ENCODE measurements around the gene CASTOR1.

The CASTOR1 gene

GRCh38 chr22:30310881-30311771 lies 21.8 kb upstream of the CASTOR1 start:
- Histone ChIP-seq H3K4ac (ENCODE audit: low read depth, low read length) (no peak overlapping the region), H3K27me3 (ENCODE audit: insufficient read depth, low read length, poor library complexity) (no peaks in the 10 kb centered on the region), H3K9ac (ENCODE audit: low read length) (no peak overlapping the region), H3K4me1 (ENCODE audit: control insufficient read depth, low read depth, low read length) (peaks cover 3% of the 10 kb centered on the region), H3K23ac (ENCODE audit: low read length) (no peak overlapping the region), H3K36me3 (ENCODE audit: control insufficient read depth, insufficient read depth, low read length) (no peaks in the 10 kb centered on the region), H2BK120ac (ENCODE audit: low read depth, low read length) (no peak overlapping the region), H3K18ac (ENCODE audit: low read length) (no peak overlapping the region), H4K8ac (ENCODE audit: low read depth, low read length) (no peak overlapping the region), H4K5ac (ENCODE audit: low read length) (no peak overlapping the region), H3K27ac (ENCODE audit: low read depth, low read length) (no peak overlapping the region), H2BK5ac (ENCODE audit: low read length) (no peak overlapping the region), H3K56ac (ENCODE audit: low read length) (no peak overlapping the region), H3K4me3 (ENCODE audit: low read length) (no peak overlapping the region), H2BK15ac (replicated peaks; ENCODE audit: low read depth) (no peak overlapping the region), H2AK5ac (ENCODE audit: low read length) (no peak overlapping the region), H3K79me2 (ENCODE audit: control insufficient read depth, insufficient read depth, low read length) (no peaks in the 10 kb centered on the region), H3K4me2 (ENCODE audit: low read length) (no peak overlapping the region), H3K79me1 (ENCODE audit: low read length) (no peaks in the 10 kb centered on the region)
- WGBS (ENCODE audit: extremely low coverage, insufficient coverage, low lambda C conversion rate) = no CpG with 5 or more reads among the region's 8 CpGs
- DNase-seq = no peak

- H3K56ac ChIP-seq (ENCODE audit: low read length) = no peak overlapping the region
- no peaks in the 10 kb centered on the region for H3K79me2 ChIP-seq (ENCODE audit: control insufficient read depth, insufficient read depth, low read length)
- H3K27ac ChIP-seq (ENCODE audit: low read depth, low read length) = no peak overlapping the region
- H2BK15ac ChIP-seq (replicated peaks; ENCODE audit: low read depth) = no peak overlapping the region
- no peak overlapping the region for H3K4me2 ChIP-seq (ENCODE audit: low read length)
- no peaks in the 10 kb centered on the region for H3K36me3 ChIP-seq (ENCODE audit: control insufficient read depth, insufficient read depth, low read length)
- H2AK5ac ChIP-seq (ENCODE audit: low read length) = no peak overlapping the region
- H4K5ac ChIP-seq (ENCODE audit: low read length) = no peak overlapping the region
- H3K9ac ChIP-seq (ENCODE audit: low read length) = no peak overlapping the region
- no peak overlapping the region for H3K18ac ChIP-seq (ENCODE audit: low read length)
- no peak for DNase-seq
- no CpG with 5 or more reads among the region's 7 CpGs for WGBS (ENCODE audit: extremely low coverage, insufficient coverage, low lambda C conversion rate)
- no peak overlapping the region for H2BK120ac ChIP-seq (ENCODE audit: low read depth, low read length)
- no peak overlapping the region for H3K23ac ChIP-seq (ENCODE audit: low read length)
- H4K8ac ChIP-seq (ENCODE audit: low read depth, low read length) = no peak overlapping the region
- no peaks in the 10 kb centered on the region for H3K79me1 ChIP-seq (ENCODE audit: low read length)
- no peak overlapping the region for H3K4ac ChIP-seq (ENCODE audit: low read depth, low read length)
- peaks cover 3% of the 10 kb centered on the region for H3K4me1 ChIP-seq (ENCODE audit: control insufficient read depth, low read depth, low read length)
- no peaks in the 10 kb centered on the region for H3K27me3 ChIP-seq (ENCODE audit: insufficient read depth, low read length, poor library complexity)
- H2BK5ac ChIP-seq (ENCODE audit: low read length) = no peak overlapping the region
- H3K4me3 ChIP-seq (ENCODE audit: low read length) = no peak overlapping the region
Measured at GRCh38 chr22:30309951-30310741, 20.8 kb upstream of the CASTOR1 start.

- Histone ChIP-seq H3K4me1 (ENCODE audit: control insufficient read depth, low read depth, low read length) (peaks cover 3% of the 10 kb centered on the region), H3K36me3 (ENCODE audit: control insufficient read depth, insufficient read depth, low read length) (no peaks in the 10 kb centered on the region), H3K56ac (ENCODE audit: low read length) (no peak overlapping the region), H4K5ac (ENCODE audit: low read length) (no peak overlapping the region), H3K4me3 (ENCODE audit: low read length) (no peak overlapping the region), H3K4me2 (ENCODE audit: low read length) (no peak overlapping the region), H3K18ac (ENCODE audit: low read length) (no peak overlapping the region), H2BK15ac (replicated peaks; ENCODE audit: low read depth) (no peak overlapping the region), H3K27ac (ENCODE audit: low read depth, low read length) (no peak overlapping the region), H4K8ac (ENCODE audit: low read depth, low read length) (no peak overlapping the region), H3K27me3 (ENCODE audit: insufficient read depth, low read length, poor library complexity) (no peaks in the 10 kb centered on the region), H2BK5ac (ENCODE audit: low read length) (no peak overlapping the region), H3K4ac (ENCODE audit: low read depth, low read length) (no peak overlapping the region), H3K79me1 (ENCODE audit: low read length) (no peaks in the 10 kb centered on the region), H3K79me2 (ENCODE audit: control insufficient read depth, insufficient read depth, low read length) (no peaks in the 10 kb centered on the region), H3K9ac (ENCODE audit: low read length) (no peak overlapping the region), H2AK5ac (ENCODE audit: low read length) (no peak overlapping the region), H2BK120ac (ENCODE audit: low read depth, low read length) (no peak overlapping the region), H3K23ac (ENCODE audit: low read length) (no peak overlapping the region)
- no peak for DNase-seq
- WGBS (ENCODE audit: extremely low coverage, insufficient coverage, low lambda C conversion rate) = no CpG with 5 or more reads among the region's 5 CpGs
Measured at GRCh38 chr22:30308518-30309230, 19.4 kb upstream of the CASTOR1 start.

- Histone ChIP-seq H3K79me1 (ENCODE audit: low read length) (no peaks in the 10 kb centered on the region), H4K8ac (ENCODE audit: low read depth, low read length) (no peak overlapping the region), H2BK5ac (ENCODE audit: low read length) (no peak overlapping the region), H3K36me3 (ENCODE audit: control insufficient read depth, insufficient read depth, low read length) (no peaks in the 10 kb centered on the region), H3K56ac (ENCODE audit: low read length) (no peak overlapping the region), H3K4me1 (ENCODE audit: control insufficient read depth, low read depth, low read length) (peaks cover 3% of the 10 kb centered on the region), H3K27me3 (ENCODE audit: insufficient read depth, low read length, poor library complexity) (no peaks in the 10 kb centered on the region), H2AK5ac (ENCODE audit: low read length) (no peak overlapping the region), H3K4me3 (ENCODE audit: low read length) (no peak overlapping the region), H4K5ac (ENCODE audit: low read length) (no peak overlapping the region), H3K27ac (ENCODE audit: low read depth, low read length) (no peak overlapping the region), H2BK120ac (ENCODE audit: low read depth, low read length) (no peak overlapping the region), H3K23ac (ENCODE audit: low read length) (no peak overlapping the region), H3K18ac (ENCODE audit: low read length) (no peak overlapping the region), H3K4me2 (ENCODE audit: low read length) (no peak overlapping the region), H3K9ac (ENCODE audit: low read length) (no peak overlapping the region), H2BK15ac (replicated peaks; ENCODE audit: low read depth) (no peak overlapping the region), H3K79me2 (ENCODE audit: control insufficient read depth, insufficient read depth, low read length) (no peaks in the 10 kb centered on the region), H3K4ac (ENCODE audit: low read depth, low read length) (no peak overlapping the region)
- DNase-seq = no peak
- WGBS (ENCODE audit: extremely low coverage, insufficient coverage, low lambda C conversion rate) = no CpG with 5 or more reads among the region's 2 CpGs
Measured at GRCh38 chr22:30308093-30308492, 18.8 kb upstream of the CASTOR1 start.

- no peak for DNase-seq
- Histone ChIP-seq H2BK5ac (ENCODE audit: low read length) (no peak overlapping the region), H2BK120ac (ENCODE audit: low read depth, low read length) (no peak overlapping the region), H4K5ac (ENCODE audit: low read length) (no peak overlapping the region), H3K18ac (ENCODE audit: low read length) (no peak overlapping the region), H3K27me3 (ENCODE audit: insufficient read depth, low read length, poor library complexity) (no peaks in the 10 kb centered on the region), H2BK15ac (replicated peaks; ENCODE audit: low read depth) (no peak overlapping the region), H3K79me2 (ENCODE audit: control insufficient read depth, insufficient read depth, low read length) (no peaks in the 10 kb centered on the region), H3K27ac (ENCODE audit: low read depth, low read length) (no peak overlapping the region), H2AK5ac (ENCODE audit: low read length) (no peak overlapping the region), H4K8ac (ENCODE audit: low read depth, low read length) (no peak overlapping the region), H3K4me1 (ENCODE audit: control insufficient read depth, low read depth, low read length) (peaks cover 3% of the 10 kb centered on the region), H3K79me1 (ENCODE audit: low read length) (no peaks in the 10 kb centered on the region), H3K4ac (ENCODE audit: low read depth, low read length) (no peak overlapping the region), H3K4me3 (ENCODE audit: low read length) (no peak overlapping the region), H3K9ac (ENCODE audit: low read length) (no peak overlapping the region), H3K36me3 (ENCODE audit: control insufficient read depth, insufficient read depth, low read length) (no peaks in the 10 kb centered on the region), H3K4me2 (ENCODE audit: low read length) (no peak overlapping the region), H3K56ac (ENCODE audit: low read length) (no peak overlapping the region), H3K23ac (ENCODE audit: low read length) (no peak overlapping the region)
- no CpG with 5 or more reads among the region's 4 CpGs for WGBS (ENCODE audit: extremely low coverage, insufficient coverage, low lambda C conversion rate)
Measured at GRCh38 chr22:30307041-30307574, 17.8 kb upstream of the CASTOR1 start.

Measured in mesendoderm (in vitro differentiated cells).